Measurements from ENCODE around the gene UGT1A9. TPM values are rescaled to one million over a fixed set of nuclear protein-coding genes. Genes with fewer than 3 reads are reported as not detected.

UGT1A9 gene
- total and polyA plus RNA-seq, 2 of the 4 experiments (the other 2 are of a cell fraction), result not detected

- ATAC-seq (ENCODE audit: low read depth) (no peak), DNase-seq (no peak)
- intact Hi-C loops (cut with micrococcal nuclease), result no loop called here
- Histone ChIP-seq H3K4me2 (ENCODE audit: low read depth, low read length) (no peak overlapping the region), H2AK5ac (ENCODE audit: low read depth, low read length) (no peak overlapping the region), H2BK5ac (ENCODE audit: low read depth, low read length, poor library complexity, severe bottlenecking) (no peak overlapping the region), H3K4me1 (ENCODE audit: control insufficient read depth, insufficient read depth, low read length) (no peaks in the 10 kb centered on the region), H3K9me1 (ENCODE audit: insufficient read depth, low read length) (no peaks in the 10 kb centered on the region), H3K27me3 (ENCODE audit: control insufficient read depth, insufficient read depth, low read length) (peaks cover 2% of the 10 kb centered on the region), H3K4me3 (ENCODE audit: insufficient read depth, low read depth, low read length) (no peak overlapping the region), H3K56ac (ENCODE audit: extremely low read depth, insufficient read depth, low read length) (no peak overlapping the region), H3K14ac (replicated peaks; ENCODE audit: low read depth, low read length) (no peak overlapping the region), H3K36me3 (ENCODE audit: control insufficient read depth, insufficient read depth, low read length) (no peaks in the 10 kb centered on the region), H3K23ac (ENCODE audit: low read depth, low read length) (no peak overlapping the region), H3K79me1 (ENCODE audit: low read depth in 1 of 2, low read length in 2 of 2) (no peaks in the 10 kb centered on the region), H3K27ac (ENCODE audit: insufficient read depth, low read length) (no peak overlapping the region), H4K5ac (ENCODE audit: low read depth, low read length) (no peak overlapping the region), H2BK20ac (ENCODE audit: low read depth, low read length) (no peak overlapping the region), H2AK9ac (replicated peaks; ENCODE audit: low read depth, low read length, poor library complexity) (no peak overlapping the region), H2BK120ac (ENCODE audit: low read depth, low read length) (no peak overlapping the region), H2BK15ac (ENCODE audit: low read depth, low read length) (no peak overlapping the region), H4K91ac (ENCODE audit: insufficient read depth, low read depth, low read length) (no peak overlapping the region), H2AFZ (replicated peaks; ENCODE audit: low read length, poor library complexity) (no peak overlapping the region), H3K18ac (ENCODE audit: low read depth, low read length) (no peak overlapping the region), H4K8ac (ENCODE audit: low read depth in 2 of 2, low read length in 2 of 2) (no peak overlapping the region), H3K4ac (ENCODE audit: low read depth, low read length) (no peak overlapping the region), H4K20me1 (ENCODE audit: insufficient read depth, low read length) (no peaks in the 10 kb centered on the region), H3K9ac (ENCODE audit: low read depth, low read length) (no peak overlapping the region), H3K9me3 (ENCODE audit: control insufficient read depth, insufficient read depth, low read length) (no peaks in the 10 kb centered on the region)
- in situ Hi-C loops (cut with MboI; ENCODE audit: low sequenced_read_pairs), result no loop called here
- dilution Hi-C loops (cut with HindIII; ENCODE audit: low sequenced_read_pairs, unreplicated experiment), result no loop called here
- no TSS peak for BruUV-seq (replicated peaks)
- TF ChIP-seq CHD1 (IDR thresholded peaks at IDR 0.05; ENCODE audit: low read depth, low read length), result no peak
- no peak for TF ChIP-seq NFE2L2 (IDR thresholded peaks at IDR 0.05; ENCODE audit: low read depth, low read length)
- no peak for TF ChIP-seq RCOR1 (IDR thresholded peaks at IDR 0.05; ENCODE audit: insufficient replicate concordance, low read length)
- TF ChIP-seq BHLHE40 (IDR thresholded peaks at IDR 0.05; ENCODE audit: low read depth, low read length), result no peak
- no peak for TF ChIP-seq SMC3 (IDR thresholded peaks at IDR 0.05; ENCODE audit: low read depth, low read length)
- no peak for TF ChIP-seq MAFK (IDR thresholded peaks at IDR 0.05; ENCODE audit: low read depth, low read length)
- no peak for TF ChIP-seq CEBPB (IDR thresholded peaks at IDR 0.05; ENCODE audit: low read depth, low read length)
- WGBS, 2 experiments (ENCODE audit: extremely low coverage in 2 of 2, insufficient read length in 1 of 2), result 80% methylated on average over 2 of the region's 5 CpGs; no CpG with 5 or more reads in 1 of the 2 experiments
- CTCF ChIA-PET, result interaction anchor here (0.6 kb wide), 1 partner anchor 284 kb away, joined by 5 read pairs; no protein-coding TSS in a partner anchor
- POLR2A ChIA-PET (ENCODE audit: unreplicated experiment), result no interaction called here
These were observed 15.2 kb downstream of the UGT1A9 start for GRCh38 chr2:233686928-233687327.
